ENCODE measurements around the gene TRAPPC8.
A peak's percentile ranks its signal among the peaks of the same experiment; 100 is the strongest.
"Not testable (repeated sequence)": the region's sequence is repeated elsewhere in the genome, so short reads cannot be mapped to it uniquely, and the experiment has no call there.

TRAPPC8 gene

GRCh38 chr18:31952223-31952622 is 9.3 kb upstream of the TRAPPC8 start:
- TF ChIP-seq CTCF (conservative IDR thresholded peaks at IDR 0.05; ENCODE audit: low read depth, low read length), result no peak
- H3K4me3 ChIP-seq (ENCODE audit: low read length), result no peak overlapping the region
- DNase-seq (ENCODE audit: low read depth), result no peak

DNA sequence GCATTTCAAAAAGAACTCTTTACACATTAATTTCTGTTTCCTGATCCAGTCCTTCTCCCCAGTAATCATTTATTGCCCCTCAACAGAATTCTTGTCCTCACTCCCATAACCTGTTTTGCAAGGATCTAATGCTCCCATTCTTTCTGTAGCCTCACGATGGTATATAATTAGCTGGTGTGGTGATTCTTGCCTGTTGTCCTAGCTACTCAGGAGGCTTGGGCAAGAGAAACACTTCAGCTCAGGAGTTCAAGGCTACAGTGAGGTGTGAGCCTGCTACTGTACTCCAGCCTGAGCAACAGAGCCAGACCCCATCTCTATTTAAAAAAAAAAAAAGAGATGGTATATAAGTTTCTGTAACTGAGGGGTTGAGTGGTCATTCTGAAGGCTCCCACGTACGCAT is 7.7 kb upstream of the TRAPPC8 start:
- no peak for TF ChIP-seq CTCF (conservative IDR thresholded peaks at IDR 0.05; ENCODE audit: low read depth, low read length)
- no peak overlapping the region for H3K4me3 ChIP-seq (ENCODE audit: low read length)

GRCh38 chr18:31948349-31948748 is 5.4 kb upstream of the TRAPPC8 start:
- H3K4me3 ChIP-seq (ENCODE audit: low read length); DNase-seq (ENCODE audit: low read depth): not testable (repeated sequence)

More for the DNA sequence above, 7.7 kb upstream of the TRAPPC8 start:
- no peak for DNase-seq (ENCODE audit: low read depth)

DNA sequence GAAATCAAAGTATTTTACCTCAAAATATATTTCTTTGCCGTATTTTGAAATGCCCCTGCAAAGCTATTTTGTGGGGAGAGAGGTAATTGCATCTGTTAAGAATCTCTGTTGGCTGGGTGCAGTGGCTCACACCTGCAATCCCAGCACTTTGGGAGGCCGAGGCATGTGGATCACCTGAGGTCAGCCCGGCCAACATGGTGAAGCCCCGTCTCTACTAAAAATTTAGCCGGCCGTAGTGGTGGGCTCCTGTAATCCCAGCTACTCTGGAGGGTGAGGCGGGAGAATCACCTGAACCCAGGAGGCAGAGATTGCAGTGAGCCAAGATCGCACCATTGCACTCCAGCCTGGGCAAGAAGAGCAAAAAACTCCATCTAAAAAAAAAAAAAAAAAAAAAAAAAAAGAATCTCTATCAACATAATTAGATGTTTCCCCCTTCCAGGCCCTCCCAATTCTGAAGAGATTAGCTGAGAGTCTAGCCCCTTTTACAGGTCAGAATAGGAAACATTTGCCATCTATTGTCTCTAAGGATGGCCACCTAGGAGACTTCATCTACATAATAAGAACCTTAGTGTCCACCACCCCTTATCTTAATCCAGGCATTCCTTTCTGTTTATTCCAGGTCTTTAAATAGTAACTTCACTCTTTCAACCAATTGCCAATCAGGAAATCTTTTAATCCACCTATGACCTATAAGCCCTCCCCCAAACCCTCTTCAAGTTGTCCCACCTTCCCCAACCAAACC is 3.5 kb upstream of the TRAPPC8 start:
- no peak for DNase-seq (ENCODE audit: low read depth)
- no peak for TF ChIP-seq CTCF (conservative IDR thresholded peaks at IDR 0.05; ENCODE audit: low read depth, low read length)
- no peak overlapping the region for H3K4me3 ChIP-seq (ENCODE audit: low read length)

DNA sequence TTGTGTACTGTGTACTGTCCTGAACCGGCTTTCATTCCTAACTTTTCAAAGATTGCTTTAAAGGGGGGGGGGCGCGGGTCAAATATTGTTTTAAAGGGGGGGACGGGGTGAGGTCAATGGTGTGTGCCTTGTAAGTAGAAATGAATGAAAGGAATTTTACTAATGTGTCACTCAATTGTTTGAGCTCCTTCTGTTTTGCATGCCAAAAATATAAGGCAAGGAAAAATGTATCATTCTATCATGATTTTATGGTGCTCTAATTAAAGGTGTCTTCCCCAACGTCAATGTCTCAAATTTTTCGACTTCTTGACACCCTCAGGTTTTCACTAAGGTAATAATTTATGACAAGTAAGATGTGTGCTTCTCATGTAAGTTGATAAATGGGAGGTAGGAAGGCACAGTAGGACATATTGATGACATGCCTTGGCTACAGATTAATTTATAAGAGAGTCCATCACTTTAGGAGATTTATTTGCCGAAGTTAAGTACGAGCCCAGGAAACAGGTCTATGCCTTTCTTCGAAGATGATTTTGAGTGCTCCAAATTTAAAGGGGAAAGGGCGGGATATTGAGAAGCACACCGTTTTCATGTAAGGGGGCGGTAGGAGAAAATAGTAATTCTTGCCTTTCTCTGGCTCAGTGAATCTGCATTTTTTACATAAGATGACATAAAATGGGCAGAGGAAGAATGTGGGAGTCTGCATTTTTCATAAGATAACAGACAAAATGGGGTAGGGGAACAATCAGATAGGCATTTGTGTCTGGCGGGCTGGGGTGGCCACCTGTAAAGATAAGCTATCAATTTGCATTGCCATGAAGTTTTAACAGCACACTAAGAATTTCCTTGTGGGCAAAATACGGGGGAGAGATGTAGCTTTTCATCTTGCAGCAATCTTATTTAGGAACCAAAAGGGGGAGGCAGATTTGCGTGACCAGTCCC is 1.2 kb upstream of the TRAPPC8 start:
- TF ChIP-seq CTCF (conservative IDR thresholded peaks at IDR 0.05; ENCODE audit: low read depth, low read length), result no peak
- H3K4me3 ChIP-seq (ENCODE audit: low read length), result peak overlapping the region; percentile 58
- no peak for DNase-seq (ENCODE audit: low read depth)

- no peak for DNase-seq (ENCODE audit: low read depth)
- H3K4me3 ChIP-seq (ENCODE audit: low read length), result peak overlapping the region; percentile 91
- no peak for TF ChIP-seq CTCF (conservative IDR thresholded peaks at IDR 0.05; ENCODE audit: low read depth, low read length)
Measured at GRCh38 chr18:31942291-31942998, 483 bp downstream of the TRAPPC8 start.

Data from retinal pigment epithelial cell (primary cell).